Subcutaneous adipose tissue (tissue), 4 donors: Measurements from ENCODE around the gene LENEP. TPM values are rescaled to one million over a fixed set of nuclear protein-coding genes. Genes with fewer than 3 reads are reported as not detected.

Experiments
- CTCF ChIP-seq: fragments of 450-650 bp; IDR thresholded peaks from one replicate; pipeline ENCODE4 v1.5.1; 2016; ENCODE audit warnings: low read depth, mild to moderate bottlenecking, control low read depth, antibody characterized with exemption, moderate library complexity
- total RNA-seq, 4 donors: library from RNA; depleted of rRNA; stranded (reverse); fragments of >200 nt; gene quantifications; one replicate each; pipeline ENCODE4 v1.1.0, GENCODE V29; 2016

LENEP gene
- total RNA-seq, 4 donors from 2014 or later: not detected

DNA sequence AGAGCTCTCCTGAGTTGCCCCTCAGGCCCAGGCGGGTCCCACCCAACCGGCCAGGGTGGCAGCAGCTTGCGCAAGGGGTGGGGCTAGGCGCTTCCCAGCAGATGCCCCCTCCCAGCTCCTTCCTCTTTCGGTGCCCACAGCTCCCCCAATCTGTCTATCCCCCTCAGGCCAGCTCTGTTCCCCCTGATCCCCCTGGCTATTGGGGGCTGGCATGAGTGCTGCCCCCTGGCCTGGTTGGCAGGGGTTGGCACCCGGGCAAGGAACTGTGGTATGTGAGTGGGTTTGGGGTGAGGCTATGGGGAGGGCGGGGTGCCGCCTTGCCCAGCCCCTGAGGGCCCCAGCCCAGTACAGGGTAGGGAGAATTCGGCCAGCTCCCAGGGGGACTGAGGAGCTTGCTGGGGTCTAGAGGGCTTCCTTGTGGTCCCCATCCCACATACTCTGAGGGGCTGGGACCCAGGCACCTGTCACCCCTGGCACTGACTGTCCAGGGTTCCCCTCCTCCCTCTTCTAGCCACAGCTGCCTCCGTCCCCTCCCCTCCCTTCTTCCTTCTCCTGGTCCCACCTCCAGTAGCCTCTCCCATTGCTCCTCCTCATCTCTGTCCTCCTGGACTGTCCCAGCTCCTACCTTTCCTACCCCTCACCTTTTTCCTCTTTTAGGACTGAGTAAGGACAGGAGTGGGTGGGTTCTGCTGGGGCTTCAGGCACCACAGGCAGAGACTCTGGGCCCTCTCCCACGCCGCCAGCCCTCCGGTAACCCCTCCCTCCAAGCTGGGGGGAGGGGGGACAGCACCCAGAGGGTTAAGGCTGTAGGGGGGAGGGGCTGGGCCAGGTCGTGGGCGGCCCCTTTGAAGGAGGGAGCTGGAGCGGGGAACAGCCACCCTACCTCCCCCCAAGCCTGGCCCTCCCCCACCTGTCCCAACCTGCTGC, 14.9 kb downstream of the LENEP start:
- TF ChIP-seq CTCF: no peak

GRCh38 chr1:155009221-155009711, 15.9 kb downstream of the LENEP start:
- no peak for TF ChIP-seq CTCF

- TF ChIP-seq CTCF: no peak
Observed at GRCh38 chr1:155009742-155010141, 16.4 kb downstream of the LENEP start.

GRCh38 chr1:155010211-155010918, 17.0 kb downstream of the LENEP start:
- TF ChIP-seq CTCF: no peak

DNA sequence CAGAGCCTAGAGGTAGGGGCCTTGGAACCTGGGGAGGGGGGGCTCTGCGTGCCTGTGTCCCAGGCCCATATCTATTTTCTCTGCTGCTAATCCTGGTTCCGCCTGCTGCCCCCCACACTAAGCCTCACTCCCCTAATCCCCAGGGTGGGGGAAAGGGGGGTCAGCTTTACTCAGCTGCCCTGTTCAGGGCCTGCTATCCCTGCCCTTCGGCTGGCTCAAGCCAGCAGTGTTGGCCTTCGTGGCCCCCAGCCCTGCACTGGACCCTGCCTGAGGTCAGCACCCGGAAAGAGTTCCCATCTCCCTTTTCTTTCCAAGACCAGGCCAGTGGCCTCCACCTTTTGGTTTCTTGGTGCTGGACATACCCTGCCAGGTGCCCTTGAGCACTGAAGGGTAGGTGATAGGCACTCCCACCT, 17.6 kb downstream of the LENEP start:
- no peak for TF ChIP-seq CTCF

DNA sequence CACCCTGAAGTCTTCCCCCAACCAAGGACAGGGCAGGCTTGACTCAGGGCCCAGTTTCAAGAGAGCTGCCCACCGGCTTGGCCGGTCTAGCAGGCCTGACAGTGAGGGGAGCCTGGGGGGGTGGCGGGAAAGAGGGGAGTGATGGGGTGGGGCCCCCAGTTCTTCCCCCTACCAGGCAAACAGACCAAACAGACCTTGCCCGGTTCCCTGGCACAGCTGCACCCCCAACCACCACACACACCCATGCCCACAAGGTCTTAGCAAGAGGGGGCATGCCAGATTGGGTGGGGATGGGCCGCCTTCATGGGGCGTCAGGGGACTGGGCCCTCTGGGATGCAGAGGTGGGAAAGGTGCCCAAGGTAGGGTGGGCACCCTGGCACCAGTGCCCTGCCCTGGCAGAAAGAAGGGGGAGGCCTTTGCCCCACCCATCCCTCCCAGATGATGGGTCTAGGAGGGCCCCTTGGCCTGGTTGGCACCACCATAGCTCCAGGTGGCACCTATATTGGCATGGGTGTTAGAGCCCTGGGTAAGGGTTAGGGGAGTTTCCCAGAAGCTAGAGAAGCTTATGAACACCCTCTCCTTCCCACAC, 18.1 kb downstream of the LENEP start:
- no peak for TF ChIP-seq CTCF
